ENCODE measurements around the gene MOB1B. TPM values are rescaled to one million over a fixed set of nuclear protein-coding genes. Genes with fewer than 3 reads are reported as not detected.

MOB1B gene
- polyA plus RNA-seq, 1 donor from 2014 or later: 32.9 TPM

DNA sequence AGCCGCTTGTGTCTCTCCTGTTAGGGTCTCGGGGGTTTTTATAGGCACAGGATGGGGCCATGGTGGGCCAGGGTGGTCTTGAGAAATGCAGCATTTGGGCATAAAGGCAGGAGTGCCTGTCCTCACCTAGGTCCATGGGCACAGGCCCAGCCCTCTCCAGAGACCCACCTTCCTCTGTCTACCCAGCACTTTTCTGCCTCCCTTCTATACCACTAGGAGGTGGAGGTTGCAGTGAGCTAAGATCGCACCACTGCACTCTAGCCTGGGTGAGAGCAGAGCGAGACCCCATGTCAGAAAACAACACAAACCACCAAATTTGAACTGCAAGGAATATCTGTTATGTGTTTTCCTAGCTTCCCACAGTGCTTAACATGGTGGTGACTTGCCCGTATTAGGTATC lies 38.0 kb downstream of the MOB1B start:
- no peak overlapping the region for H3K4me2 ChIP-seq (ENCODE audit: low read length)
- no peaks in the 10 kb centered on the region for H3F3A ChIP-seq (ENCODE audit: insufficient read depth, low read length, poor library complexity, severe bottlenecking)
- no peaks in the 10 kb centered on the region for H3K27me3 ChIP-seq (ENCODE audit: insufficient read depth, low read depth, low read length)
- H3K4me3 ChIP-seq (ENCODE audit: low read length): no peak overlapping the region
- no peaks in the 10 kb centered on the region for H3K9me2 ChIP-seq (ENCODE audit: insufficient read depth, low read length)
- H3K36me3 ChIP-seq (ENCODE audit: insufficient read depth, low read length): no peaks in the 10 kb centered on the region
- TF ChIP-seq EZH2 (IDR thresholded peaks at IDR 0.05; ENCODE audit: borderline replicate concordance, insufficient read depth, low read length, poor library complexity, severe bottlenecking): no peak
- TF ChIP-seq TAF1 (IDR thresholded peaks at IDR 0.05; ENCODE audit: low read depth): no peak
- no peak for TF ChIP-seq EP300 (conservative IDR thresholded peaks at IDR 0.05; ENCODE audit: poor library complexity, severe bottlenecking)
- TF ChIP-seq POLR2AphosphoS5 (IDR thresholded peaks at IDR 0.05): no peak
- TF ChIP-seq, protein P1, sequence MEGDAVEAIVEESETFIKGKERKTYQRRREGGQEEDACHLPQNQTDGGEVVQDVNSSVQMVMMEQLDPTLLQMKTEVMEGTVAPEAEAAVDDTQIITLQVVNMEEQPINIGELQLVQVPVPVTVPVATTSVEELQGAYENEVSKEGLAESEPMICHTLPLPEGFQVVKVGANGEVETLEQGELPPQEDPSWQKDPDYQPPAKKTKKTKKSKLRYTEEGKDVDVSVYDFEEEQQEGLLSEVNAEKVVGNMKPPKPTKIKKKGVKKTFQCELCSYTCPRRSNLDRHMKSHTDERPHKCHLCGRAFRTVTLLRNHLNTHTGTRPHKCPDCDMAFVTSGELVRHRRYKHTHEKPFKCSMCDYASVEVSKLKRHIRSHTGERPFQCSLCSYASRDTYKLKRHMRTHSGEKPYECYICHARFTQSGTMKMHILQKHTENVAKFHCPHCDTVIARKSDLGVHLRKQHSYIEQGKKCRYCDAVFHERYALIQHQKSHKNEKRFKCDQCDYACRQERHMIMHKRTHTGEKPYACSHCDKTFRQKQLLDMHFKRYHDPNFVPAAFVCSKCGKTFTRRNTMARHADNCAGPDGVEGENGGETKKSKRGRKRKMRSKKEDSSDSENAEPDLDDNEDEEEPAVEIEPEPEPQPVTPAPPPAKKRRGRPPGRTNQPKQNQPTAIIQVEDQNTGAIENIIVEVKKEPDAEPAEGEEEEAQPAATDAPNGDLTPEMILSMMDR (IDR thresholded peaks at IDR 0.05; ENCODE audit: poor library complexity, severe bottlenecking): no peak
- no peak for TF ChIP-seq MXI1 (conservative IDR thresholded peaks at IDR 0.05; ENCODE audit: poor library complexity, severe bottlenecking)
- TF ChIP-seq, protein P2, sequence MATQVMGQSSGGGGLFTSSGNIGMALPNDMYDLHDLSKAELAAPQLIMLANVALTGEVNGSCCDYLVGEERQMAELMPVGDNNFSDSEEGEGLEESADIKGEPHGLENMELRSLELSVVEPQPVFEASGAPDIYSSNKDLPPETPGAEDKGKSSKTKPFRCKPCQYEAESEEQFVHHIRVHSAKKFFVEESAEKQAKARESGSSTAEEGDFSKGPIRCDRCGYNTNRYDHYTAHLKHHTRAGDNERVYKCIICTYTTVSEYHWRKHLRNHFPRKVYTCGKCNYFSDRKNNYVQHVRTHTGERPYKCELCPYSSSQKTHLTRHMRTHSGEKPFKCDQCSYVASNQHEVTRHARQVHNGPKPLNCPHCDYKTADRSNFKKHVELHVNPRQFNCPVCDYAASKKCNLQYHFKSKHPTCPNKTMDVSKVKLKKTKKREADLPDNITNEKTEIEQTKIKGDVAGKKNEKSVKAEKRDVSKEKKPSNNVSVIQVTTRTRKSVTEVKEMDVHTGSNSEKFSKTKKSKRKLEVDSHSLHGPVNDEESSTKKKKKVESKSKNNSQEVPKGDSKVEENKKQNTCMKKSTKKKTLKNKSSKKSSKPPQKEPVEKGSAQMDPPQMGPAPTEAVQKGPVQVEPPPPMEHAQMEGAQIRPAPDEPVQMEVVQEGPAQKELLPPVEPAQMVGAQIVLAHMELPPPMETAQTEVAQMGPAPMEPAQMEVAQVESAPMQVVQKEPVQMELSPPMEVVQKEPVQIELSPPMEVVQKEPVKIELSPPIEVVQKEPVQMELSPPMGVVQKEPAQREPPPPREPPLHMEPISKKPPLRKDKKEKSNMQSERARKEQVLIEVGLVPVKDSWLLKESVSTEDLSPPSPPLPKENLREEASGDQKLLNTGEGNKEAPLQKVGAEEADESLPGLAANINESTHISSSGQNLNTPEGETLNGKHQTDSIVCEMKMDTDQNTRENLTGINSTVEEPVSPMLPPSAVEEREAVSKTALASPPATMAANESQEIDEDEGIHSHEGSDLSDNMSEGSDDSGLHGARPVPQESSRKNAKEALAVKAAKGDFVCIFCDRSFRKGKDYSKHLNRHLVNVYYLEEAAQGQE (IDR thresholded peaks at IDR 0.05; ENCODE audit: borderline replicate concordance): no peak
- peaks cover 26% of the 10 kb centered on the region for H3K79me2 ChIP-seq (replicated peaks; ENCODE audit: insufficient read depth, low read length)
- H2AFZ ChIP-seq (ENCODE audit: low read depth, low read length): no peak overlapping the region
- no peak overlapping the region for H3K9ac ChIP-seq (ENCODE audit: low read length)
- H3K9me3 ChIP-seq (ENCODE audit: low read length): no peaks in the 10 kb centered on the region
- no peaks in the 10 kb centered on the region for H4K20me1 ChIP-seq (ENCODE audit: insufficient read depth)
- no peak overlapping the region for H3K27ac ChIP-seq (ENCODE audit: low read length)

DNA sequence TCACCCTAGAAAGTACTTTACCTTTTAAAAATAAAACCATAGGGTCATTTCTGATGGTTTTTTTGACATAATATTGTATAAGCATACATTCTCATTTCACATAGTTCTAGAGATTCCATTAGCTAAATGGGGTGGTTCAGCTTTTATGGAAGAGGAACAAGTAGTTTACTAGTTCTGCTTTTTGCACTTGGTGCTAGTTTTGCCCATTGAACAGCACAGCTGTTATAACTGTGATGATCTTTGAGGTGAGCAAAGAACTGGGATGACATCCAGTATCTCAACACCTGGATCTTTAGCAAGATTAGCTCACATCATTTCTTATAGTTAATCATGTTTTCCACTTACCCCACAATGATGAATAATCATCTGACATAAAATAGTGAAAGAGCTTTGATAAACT lies 40.9 kb downstream of the MOB1B start:
- H3F3A ChIP-seq (ENCODE audit: insufficient read depth, low read length, poor library complexity, severe bottlenecking): no peaks in the 10 kb centered on the region
- no peak overlapping the region for H3K9ac ChIP-seq (ENCODE audit: low read length)
- H3K4me3 ChIP-seq (ENCODE audit: low read length): no peak overlapping the region
- H3K27ac ChIP-seq (ENCODE audit: low read length): no peak overlapping the region
- no peak overlapping the region for H2AFZ ChIP-seq (ENCODE audit: low read depth, low read length)
- H3K27me3 ChIP-seq (ENCODE audit: insufficient read depth, low read depth, low read length): no peaks in the 10 kb centered on the region
- H3K36me3 ChIP-seq (ENCODE audit: insufficient read depth, low read length): no peaks in the 10 kb centered on the region
- no peaks in the 10 kb centered on the region for H4K20me1 ChIP-seq (ENCODE audit: insufficient read depth)
- no peaks in the 10 kb centered on the region for H3K9me2 ChIP-seq (ENCODE audit: insufficient read depth, low read length)
- peaks cover 46% of the 10 kb centered on the region for H3K79me2 ChIP-seq (replicated peaks; ENCODE audit: insufficient read depth, low read length)
- no peak overlapping the region for H3K4me2 ChIP-seq (ENCODE audit: low read length)
- TF ChIP-seq TAF1 (IDR thresholded peaks at IDR 0.05; ENCODE audit: low read depth): no peak
- TF ChIP-seq, protein P2 (IDR thresholded peaks at IDR 0.05; ENCODE audit: borderline replicate concordance): no peak
- TF ChIP-seq MXI1 (conservative IDR thresholded peaks at IDR 0.05; ENCODE audit: poor library complexity, severe bottlenecking): no peak
- TF ChIP-seq SMC3 (conservative IDR thresholded peaks at IDR 0.05; ENCODE audit: poor library complexity): no peak
- TF ChIP-seq EP300 (conservative IDR thresholded peaks at IDR 0.05; ENCODE audit: poor library complexity, severe bottlenecking): no peak
- no peak for TF ChIP-seq RAD21 (conservative IDR thresholded peaks at IDR 0.05)
- TF ChIP-seq, protein P1 (IDR thresholded peaks at IDR 0.05; ENCODE audit: poor library complexity, severe bottlenecking): no peak
- TF ChIP-seq EZH2 (IDR thresholded peaks at IDR 0.05; ENCODE audit: borderline replicate concordance, insufficient read depth, low read length, poor library complexity, severe bottlenecking): no peak
- no peak for TF ChIP-seq POLR2AphosphoS5 (IDR thresholded peaks at IDR 0.05)
- H3K9me3 ChIP-seq (ENCODE audit: low read length): no peaks in the 10 kb centered on the region

All from neural cell (in vitro differentiated cells).